ENCODE data around the gene HSPG2.

DNA sequence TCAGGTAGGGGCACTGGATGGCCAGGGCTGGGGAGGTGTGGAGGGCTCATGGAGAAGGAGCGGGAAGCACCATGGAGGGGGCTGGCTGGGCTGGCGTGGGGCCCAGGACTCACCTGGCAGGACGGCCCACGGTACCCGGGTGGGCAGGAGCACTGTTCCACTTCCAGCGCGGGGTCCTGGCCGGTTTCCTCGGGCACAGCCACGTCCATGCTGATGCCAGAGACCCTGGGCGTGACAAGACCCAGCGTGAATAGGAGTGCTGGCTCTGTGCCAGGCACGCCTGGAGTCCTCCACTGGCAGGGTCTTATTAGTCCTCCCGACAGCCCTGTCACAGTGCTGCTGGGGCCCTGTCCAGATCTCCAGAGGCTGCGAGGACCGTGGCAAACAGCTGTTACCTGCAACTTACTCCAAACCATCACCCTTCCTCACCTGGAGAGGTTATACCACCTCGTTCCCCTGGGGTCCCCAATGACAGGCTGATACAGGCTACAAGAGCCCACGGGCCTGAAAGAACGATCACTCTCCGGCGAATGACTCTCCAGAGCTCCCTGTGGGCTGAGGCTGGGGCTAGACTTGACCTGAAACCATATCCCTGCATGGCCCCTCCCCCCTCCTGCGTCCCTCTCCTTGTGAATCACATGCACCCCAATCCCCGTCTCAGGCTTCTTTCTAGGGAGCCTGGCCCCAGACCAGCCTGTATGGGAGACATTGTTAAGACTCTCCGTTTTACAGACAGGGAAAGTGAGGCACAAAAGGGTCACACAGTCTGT, 62.1 kb downstream of the HSPG2 start:
- TF ChIP-seq, protein P1, sequence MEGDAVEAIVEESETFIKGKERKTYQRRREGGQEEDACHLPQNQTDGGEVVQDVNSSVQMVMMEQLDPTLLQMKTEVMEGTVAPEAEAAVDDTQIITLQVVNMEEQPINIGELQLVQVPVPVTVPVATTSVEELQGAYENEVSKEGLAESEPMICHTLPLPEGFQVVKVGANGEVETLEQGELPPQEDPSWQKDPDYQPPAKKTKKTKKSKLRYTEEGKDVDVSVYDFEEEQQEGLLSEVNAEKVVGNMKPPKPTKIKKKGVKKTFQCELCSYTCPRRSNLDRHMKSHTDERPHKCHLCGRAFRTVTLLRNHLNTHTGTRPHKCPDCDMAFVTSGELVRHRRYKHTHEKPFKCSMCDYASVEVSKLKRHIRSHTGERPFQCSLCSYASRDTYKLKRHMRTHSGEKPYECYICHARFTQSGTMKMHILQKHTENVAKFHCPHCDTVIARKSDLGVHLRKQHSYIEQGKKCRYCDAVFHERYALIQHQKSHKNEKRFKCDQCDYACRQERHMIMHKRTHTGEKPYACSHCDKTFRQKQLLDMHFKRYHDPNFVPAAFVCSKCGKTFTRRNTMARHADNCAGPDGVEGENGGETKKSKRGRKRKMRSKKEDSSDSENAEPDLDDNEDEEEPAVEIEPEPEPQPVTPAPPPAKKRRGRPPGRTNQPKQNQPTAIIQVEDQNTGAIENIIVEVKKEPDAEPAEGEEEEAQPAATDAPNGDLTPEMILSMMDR (IDR thresholded peaks at IDR 0.05; ENCODE audit: low read length): no peak
- TF ChIP-seq EZH2 (IDR thresholded peaks at IDR 0.05; ENCODE audit: borderline replicate concordance, low read length): no peak

All from OCI-LY1 (cell line).